GM23248 (cell line): ENCODE data around the gene TTC21B.

ENCODE experiments used
- EZH2 ChIP-seq: fragments of 200-600 bp; sonication (generic); IDR thresholded peaks from 2 replicates; pipeline ENCODE4 v1.6.1; 2018; ENCODE audit warnings: antibody characterized with exemption, mild to moderate bottlenecking; ENCODE audit not compliant: insufficient read depth, poor library complexity, severe bottlenecking
- EZH2phosphoT487 ChIP-seq: fragments of 200-600 bp; sonication (generic); IDR thresholded peaks from 2 replicates; pipeline ENCODE4 v1.6.1; 2018; ENCODE audit warnings: antibody characterized with exemption, moderate library complexity, mild to moderate bottlenecking, low read depth; ENCODE audit not compliant: insufficient read depth

DNA sequence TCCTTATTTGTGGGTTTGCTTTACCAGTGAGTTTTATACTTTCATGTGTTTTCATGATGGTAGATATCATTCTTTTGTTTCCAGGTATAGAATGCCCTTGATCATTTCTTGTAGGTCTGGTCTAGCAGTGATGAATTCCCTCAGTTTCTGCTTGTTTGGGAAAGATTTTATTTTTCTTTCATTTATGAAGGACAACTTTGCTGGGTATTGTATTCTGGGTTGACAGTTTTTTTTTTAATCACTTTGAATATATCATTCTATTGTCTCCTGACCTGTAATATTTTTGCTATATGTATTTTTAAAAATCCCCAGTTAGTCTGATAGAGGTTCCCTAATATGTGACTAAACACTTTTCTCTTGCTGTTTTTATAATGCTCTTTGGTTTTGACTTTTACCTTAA, 101.2 kb downstream of the TTC21B start:
- no peak for TF ChIP-seq EZH2
- TF ChIP-seq EZH2phosphoT487: no peak
